ENCODE data around the gene EVX1. TPM values are rescaled to one million over a fixed set of nuclear protein-coding genes. Genes with fewer than 3 reads are reported as not detected.

Gene EVX1
- total and polyA plus RNA-seq, 2 experiments from 2014 or later = not detected

DNA sequence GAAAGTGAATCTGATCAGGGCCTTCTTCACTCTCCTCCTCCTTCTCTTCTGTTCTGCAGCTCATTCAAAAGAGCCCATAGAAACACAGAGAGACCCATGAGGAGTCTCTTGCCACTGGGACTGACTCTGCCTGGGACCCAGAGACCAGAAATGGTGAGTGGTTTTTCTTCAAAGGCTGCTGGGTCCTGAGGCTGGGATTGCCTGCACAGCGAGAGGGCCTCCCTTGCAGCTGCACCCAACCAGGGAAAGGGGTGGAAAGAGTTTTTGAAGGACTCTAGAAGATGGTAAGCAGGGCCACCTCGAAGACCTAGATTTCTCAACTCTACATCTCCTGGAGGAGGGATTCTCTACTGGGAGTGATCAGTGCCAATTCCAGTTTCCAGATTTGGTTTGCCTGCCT is 27.2 kb upstream of the EVX1 start:
- DNase-seq = no peak
- no peak for TF ChIP-seq EZH2 (IDR thresholded peaks at IDR 0.05; ENCODE audit: insufficient read depth, poor library complexity, severe bottlenecking)
- no peak for TF ChIP-seq EZH2phosphoT487 (IDR thresholded peaks at IDR 0.05; ENCODE audit: insufficient read depth, low read depth)
- no peaks in the 10 kb centered on the region for H3K4me1 ChIP-seq (ENCODE audit: insufficient read depth)
- no peaks in the 10 kb centered on the region for H3F3A ChIP-seq (ENCODE audit: insufficient read depth)
- H3K79me2 ChIP-seq (ENCODE audit: insufficient read depth) = no peaks in the 10 kb centered on the region
- no peaks in the 10 kb centered on the region for H3K36me3 ChIP-seq (ENCODE audit: low read depth)
- H3K4me2 ChIP-seq (ENCODE audit: unreplicated experiment) = no peak overlapping the region
- no peaks in the 10 kb centered on the region for H4K20me1 ChIP-seq (ENCODE audit: insufficient read depth)
- WGBS, 2 experiments (ENCODE audit: low coverage in 1 of 2, low lambda C conversion rate in 2 of 2, missing lambda C conversion rate in 2 of 2) = 74 to 77% methylated on average over 2 of the region's 2 CpGs
- no peak overlapping the region for H3K9ac ChIP-seq
- in situ Hi-C loops (cut with MboI) = no loop called here
- H3K9me3 ChIP-seq (ENCODE audit: low read depth) = no peaks in the 10 kb centered on the region
- no peak overlapping the region for H2AFZ ChIP-seq
- H3K9me2 ChIP-seq (ENCODE audit: insufficient read depth) = no peaks in the 10 kb centered on the region
- peaks cover 7% of the 10 kb centered on the region; the same call in 1 of the 2 replicates for H3K27me3 ChIP-seq (replicated peaks; ENCODE audit: insufficient read depth)
- H3K27ac ChIP-seq = no peak overlapping the region
- H3K4me3 ChIP-seq = no peak overlapping the region

DNA sequence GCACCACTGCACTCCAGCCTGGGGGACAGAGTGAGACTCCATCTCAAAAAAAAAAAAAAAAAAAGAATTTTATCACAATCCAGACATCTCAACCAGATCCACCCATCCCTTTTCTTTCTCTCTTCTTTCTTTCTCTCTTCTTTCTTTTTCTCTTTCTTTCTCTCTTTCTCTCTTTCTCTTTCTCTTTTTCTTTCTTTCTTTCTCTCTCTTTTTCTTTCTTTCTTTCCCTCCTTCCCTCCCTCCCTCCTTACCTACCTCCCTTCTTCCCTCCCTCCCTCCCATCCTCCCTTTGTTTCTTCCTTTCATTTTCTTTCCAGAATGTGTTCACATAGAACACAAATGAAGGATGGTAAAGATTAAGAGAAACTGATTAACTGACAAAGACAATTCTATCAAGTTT is 24.7 kb upstream of the EVX1 start:
- Histone ChIP-seq H3K4me2 (ENCODE audit: unreplicated experiment) (no peak overlapping the region), H3K9me3 (ENCODE audit: low read depth) (no peaks in the 10 kb centered on the region), H3K4me3 (no peak overlapping the region), H3K4me1 (ENCODE audit: insufficient read depth) (no peaks in the 10 kb centered on the region), H3K79me2 (ENCODE audit: insufficient read depth) (no peaks in the 10 kb centered on the region), H3K9ac (no peak overlapping the region), H3K9me2 (ENCODE audit: insufficient read depth) (no peaks in the 10 kb centered on the region), H3K27me3 (replicated peaks; ENCODE audit: insufficient read depth) (peaks cover 13% of the 10 kb centered on the region; the same call in 1 of the 2 replicates), H4K20me1 (ENCODE audit: insufficient read depth) (no peaks in the 10 kb centered on the region), H3F3A (ENCODE audit: insufficient read depth) (no peaks in the 10 kb centered on the region), H2AFZ (no peak overlapping the region), H3K36me3 (ENCODE audit: low read depth) (no peaks in the 10 kb centered on the region), H3K27ac (no peak overlapping the region)
- DNase-seq = no peak
- no peak for TF ChIP-seq EZH2 (IDR thresholded peaks at IDR 0.05; ENCODE audit: insufficient read depth, poor library complexity, severe bottlenecking)
- TF ChIP-seq EZH2phosphoT487 (IDR thresholded peaks at IDR 0.05; ENCODE audit: insufficient read depth, low read depth) = no peak
- in situ Hi-C loops (cut with MboI) = no loop called here

DNA sequence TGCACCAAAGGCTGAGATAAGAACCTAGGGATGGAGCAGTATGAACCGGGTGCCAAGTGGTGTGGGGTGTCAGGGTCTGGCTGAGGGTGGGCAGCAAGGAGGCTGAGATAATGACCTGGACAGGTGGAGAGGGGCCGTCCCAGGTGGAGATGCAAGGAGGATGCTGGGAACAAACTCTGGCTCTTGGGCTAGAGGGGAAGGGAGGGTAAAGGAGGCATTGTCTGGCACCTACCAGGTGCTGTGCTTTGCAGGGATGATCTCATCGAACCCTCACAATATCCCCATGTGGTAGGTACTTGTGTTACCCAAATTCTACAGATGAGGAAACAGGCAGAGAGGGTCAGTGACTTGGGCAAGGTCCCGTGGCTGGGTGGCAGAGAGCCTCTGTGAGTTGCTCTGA is 22.8 kb upstream of the EVX1 start:
- no peak overlapping the region for H3K4me3 ChIP-seq
- no peak overlapping the region for H2AFZ ChIP-seq
- H3K36me3 ChIP-seq (ENCODE audit: low read depth) = no peaks in the 10 kb centered on the region
- no peaks in the 10 kb centered on the region for H4K20me1 ChIP-seq (ENCODE audit: insufficient read depth)
- H3K9ac ChIP-seq = no peak overlapping the region
- in situ Hi-C loops (cut with MboI) = no loop called here
- DNase-seq = no peak
- no peaks in the 10 kb centered on the region for H3K9me3 ChIP-seq (ENCODE audit: low read depth)
- no peaks in the 10 kb centered on the region for H3F3A ChIP-seq (ENCODE audit: insufficient read depth)
- no peaks in the 10 kb centered on the region for H3K9me2 ChIP-seq (ENCODE audit: insufficient read depth)
- H3K4me2 ChIP-seq (ENCODE audit: unreplicated experiment) = no peak overlapping the region
- H3K27ac ChIP-seq = no peak overlapping the region
- WGBS, 2 experiments (ENCODE audit: low coverage in 1 of 2, low lambda C conversion rate in 2 of 2, missing lambda C conversion rate in 2 of 2) = 67 to 77% methylated on average over 4 of the region's 4 CpGs
- no peaks in the 10 kb centered on the region for H3K4me1 ChIP-seq (ENCODE audit: insufficient read depth)
- TF ChIP-seq EZH2phosphoT487 (IDR thresholded peaks at IDR 0.05; ENCODE audit: insufficient read depth, low read depth) (no peak), EZH2 (IDR thresholded peaks at IDR 0.05; ENCODE audit: insufficient read depth, poor library complexity, severe bottlenecking) (no peak)
- no peaks in the 10 kb centered on the region for H3K79me2 ChIP-seq (ENCODE audit: insufficient read depth)
- H3K27me3 ChIP-seq (replicated peaks; ENCODE audit: insufficient read depth) = peaks cover 28% of the 10 kb centered on the region; the same call in 1 of the 2 replicates

DNA sequence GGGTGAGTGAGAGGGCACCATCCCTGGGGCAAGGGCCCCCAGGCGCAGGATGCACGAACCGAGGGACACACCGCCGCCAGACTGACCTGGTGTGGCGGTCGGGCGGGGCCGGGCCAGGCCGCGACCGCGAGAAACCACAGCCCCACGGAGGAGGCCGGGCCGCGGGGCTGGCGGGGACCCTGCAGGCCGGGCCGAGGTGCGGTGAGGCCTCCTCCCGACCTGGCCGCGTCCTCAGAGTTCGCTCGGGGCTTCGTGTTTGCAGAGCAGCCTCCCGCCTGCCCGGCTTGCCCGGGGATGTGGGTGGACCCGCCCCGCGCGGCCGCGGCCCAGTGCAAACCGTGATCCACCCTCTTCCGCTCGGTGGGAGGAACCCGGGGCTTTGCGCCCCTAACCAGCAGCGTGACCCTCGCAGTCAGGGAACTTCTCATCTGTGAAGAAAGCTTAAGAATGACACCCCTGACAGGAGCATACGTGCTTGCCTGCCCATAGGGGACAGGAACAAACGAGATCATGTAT is 22.1 kb upstream of the EVX1 start:
- no peaks in the 10 kb centered on the region for H3K4me1 ChIP-seq (ENCODE audit: insufficient read depth)
- no peak for DNase-seq
- no peaks in the 10 kb centered on the region for H3K36me3 ChIP-seq (ENCODE audit: low read depth)
- H4K20me1 ChIP-seq (ENCODE audit: insufficient read depth) = no peaks in the 10 kb centered on the region
- H3K9me3 ChIP-seq (ENCODE audit: low read depth) = no peaks in the 10 kb centered on the region
- WGBS, 2 experiments (ENCODE audit: low coverage in 1 of 2, low lambda C conversion rate in 2 of 2, missing lambda C conversion rate in 2 of 2) = 75 to 88% methylated on average over 31 to 45 of the region's 45 CpGs
- H2AFZ ChIP-seq = no peak overlapping the region
- no peak overlapping the region for H3K4me2 ChIP-seq (ENCODE audit: unreplicated experiment)
- in situ Hi-C loops (cut with MboI) = no loop called here
- H3K9me2 ChIP-seq (ENCODE audit: insufficient read depth) = no peaks in the 10 kb centered on the region
- TF ChIP-seq EZH2 (IDR thresholded peaks at IDR 0.05; ENCODE audit: insufficient read depth, poor library complexity, severe bottlenecking) (no peak), EZH2phosphoT487 (IDR thresholded peaks at IDR 0.05; ENCODE audit: insufficient read depth, low read depth) (no peak)
- H3K9ac ChIP-seq = no peak overlapping the region
- no peaks in the 10 kb centered on the region for H3K79me2 ChIP-seq (ENCODE audit: insufficient read depth)
- no peaks in the 10 kb centered on the region for H3F3A ChIP-seq (ENCODE audit: insufficient read depth)
- no peak overlapping the region for H3K4me3 ChIP-seq
- no peak overlapping the region for H3K27ac ChIP-seq
- peaks cover 28% of the 10 kb centered on the region; the same call in 1 of the 2 replicates for H3K27me3 ChIP-seq (replicated peaks; ENCODE audit: insufficient read depth)

All from GM23248 (cell line).